HUES6 (cell line): ENCODE measurements around the gene PHAF1.

Source experiments
- H3K27ac ChIP-seq: 2 replicates; pipeline ENCODE4 v1.7.0; 2013; ENCODE audit warnings: low read depth, mild to moderate bottlenecking, low read length, inconsistent platforms
- H3K27me3 ChIP-seq: 2 replicates; pipeline ENCODE4 v1.6.1; 2013; ENCODE audit warnings: low read length; ENCODE audit not compliant: control insufficient read depth, insufficient read depth
- H3K36me3 ChIP-seq: 2 replicates; pipeline ENCODE4 v1.6.1; 2013; ENCODE audit warnings: low read length; ENCODE audit not compliant: control insufficient read depth, insufficient read depth
- H3K4me1 ChIP-seq: 2 replicates; pipeline ENCODE4 v1.6.1; 2013; ENCODE audit warnings: low read length; ENCODE audit not compliant: control insufficient read depth, insufficient read depth
- H3K4me3 ChIP-seq: 2 replicates; pipeline ENCODE4 v1.5.1; 2013; ENCODE audit warnings: low read depth, low read length
- H3K9ac ChIP-seq: one replicate; pipeline ENCODE4 v1.6.1; 2013; ENCODE audit warnings: mild to moderate bottlenecking, low read length
- H3K9me3 ChIP-seq: 2 replicates; pipeline ENCODE4 v1.6.1; 2013; ENCODE audit warnings: low read depth, low read length; ENCODE audit not compliant: control insufficient read depth, insufficient read depth

Gene PHAF1

DNA sequence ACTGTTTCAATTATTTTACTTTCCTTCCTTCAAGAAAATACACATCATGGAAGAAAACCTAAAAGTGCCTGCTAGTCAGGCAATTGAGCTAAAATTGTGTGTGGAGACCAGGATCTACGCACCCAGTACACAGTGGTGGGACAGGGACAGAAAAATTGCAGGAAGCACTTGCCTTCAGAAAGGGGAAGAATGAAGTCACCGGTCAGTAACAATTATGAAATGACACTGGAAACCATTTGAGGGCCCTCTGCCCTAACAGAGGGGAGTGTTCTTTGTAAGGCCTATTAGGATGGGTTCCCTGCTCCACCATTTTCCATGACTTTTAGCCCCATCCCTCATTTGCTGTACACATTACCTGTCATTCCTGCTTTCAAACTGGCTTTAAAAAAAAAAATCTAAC, 4.5 kb upstream of the PHAF1 start:
- peaks cover 6% of the 10 kb centered on the region; the same call in 1 of the 2 replicates for H3K4me1 ChIP-seq
- H3K4me3 ChIP-seq, result no peak overlapping the region
- no peaks in the 10 kb centered on the region for H3K27me3 ChIP-seq
- no peaks in the 10 kb centered on the region; the same call in 1 of the 2 replicates for H3K36me3 ChIP-seq
- H3K9me3 ChIP-seq, result no peaks in the 10 kb centered on the region
- no peak overlapping the region for H3K9ac ChIP-seq
- H3K27ac ChIP-seq, result no peak overlapping the region

DNA sequence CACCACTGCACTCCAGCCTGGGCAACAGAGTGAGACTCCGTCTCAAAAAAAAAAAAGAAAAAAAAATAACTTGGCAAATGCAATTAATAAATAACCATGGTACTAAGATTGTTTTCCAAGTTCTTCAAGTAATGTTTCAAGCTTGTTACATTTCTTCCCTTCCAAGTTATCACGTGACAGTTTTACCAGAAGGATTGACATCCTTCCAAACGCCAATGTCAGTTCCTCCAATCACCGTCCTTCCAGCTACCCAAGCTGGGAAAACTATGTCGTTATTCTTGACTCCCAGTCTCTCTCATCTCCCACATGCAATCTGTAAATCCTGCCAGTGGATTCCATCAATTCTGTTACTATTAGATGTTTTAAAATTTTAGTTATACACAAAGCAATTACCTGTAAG, 3.9 kb upstream of the PHAF1 start:
- Histone ChIP-seq H3K9me3 (no peaks in the 10 kb centered on the region), H3K27ac (no peak overlapping the region), H3K9ac (no peak overlapping the region), H3K4me1 (peaks cover 6% of the 10 kb centered on the region; the same call in 1 of the 2 replicates), H3K36me3 (no peaks in the 10 kb centered on the region; the same call in 1 of the 2 replicates), H3K4me3 (no peak overlapping the region), H3K27me3 (no peaks in the 10 kb centered on the region)

DNA sequence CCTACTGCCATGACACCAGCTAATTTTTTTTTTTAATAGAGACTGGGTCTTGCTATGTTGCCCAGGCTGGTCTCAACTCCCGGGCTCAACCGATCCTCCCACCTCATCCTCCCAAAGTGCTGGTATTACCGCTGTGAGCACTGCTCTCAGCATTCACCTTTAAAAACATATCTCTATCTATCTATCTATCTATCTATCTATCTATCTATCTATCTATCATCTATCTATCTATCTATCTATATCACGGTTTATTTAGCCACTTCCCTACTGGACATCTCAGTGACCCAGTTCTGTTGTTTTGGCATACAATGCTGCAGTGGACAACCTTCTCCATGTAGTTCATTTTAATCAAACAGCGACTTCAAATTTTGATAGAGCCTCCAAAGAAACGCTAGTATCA, 1.3 kb upstream of the PHAF1 start:
- H3K4me1 ChIP-seq, result peaks cover 9% of the 10 kb centered on the region; the same call in 1 of the 2 replicates
- H3K36me3 ChIP-seq, result no peaks in the 10 kb centered on the region
- no peak overlapping the region for H3K9ac ChIP-seq
- H3K4me3 ChIP-seq, result peak overlapping the region; percentile 66; the same call in 1 of the 2 replicates
- H3K27me3 ChIP-seq, result no peaks in the 10 kb centered on the region
- H3K27ac ChIP-seq, result no peak overlapping the region
- H3K9me3 ChIP-seq, result no peaks in the 10 kb centered on the region

DNA sequence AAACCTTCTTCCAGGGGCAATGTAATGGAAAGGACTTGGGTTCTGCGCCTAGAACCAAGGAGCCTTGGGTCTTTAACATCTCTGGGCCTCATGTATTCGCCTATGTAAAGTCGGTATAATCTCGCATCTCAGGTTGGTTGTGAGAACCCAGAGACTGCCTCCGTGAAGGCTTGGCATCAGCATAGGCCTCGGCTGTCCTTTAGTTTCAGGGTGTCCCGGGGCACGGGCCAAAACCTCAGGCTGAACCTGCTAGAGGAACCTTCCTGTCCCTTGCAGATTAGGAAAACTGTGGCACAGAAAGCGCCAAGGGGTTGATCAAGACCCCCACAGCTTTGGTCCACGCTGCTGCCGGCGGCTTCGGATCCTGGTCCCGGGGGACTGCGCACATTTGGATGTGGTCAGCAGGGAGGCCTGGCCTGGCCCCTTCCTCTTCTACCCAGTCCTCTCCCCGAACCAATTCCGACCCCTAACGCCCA, 772 bp upstream of the PHAF1 start:
- H3K4me1 ChIP-seq, result peaks cover 9% of the 10 kb centered on the region; the same call in 1 of the 2 replicates
- peak overlapping the region; percentile 52 for H3K9ac ChIP-seq
- H3K27ac ChIP-seq, result no peak overlapping the region
- H3K9me3 ChIP-seq, result no peaks in the 10 kb centered on the region
- H3K4me3 ChIP-seq, result peak overlapping the region; percentile 66
- no peaks in the 10 kb centered on the region for H3K36me3 ChIP-seq
- H3K27me3 ChIP-seq, result no peaks in the 10 kb centered on the region

DNA sequence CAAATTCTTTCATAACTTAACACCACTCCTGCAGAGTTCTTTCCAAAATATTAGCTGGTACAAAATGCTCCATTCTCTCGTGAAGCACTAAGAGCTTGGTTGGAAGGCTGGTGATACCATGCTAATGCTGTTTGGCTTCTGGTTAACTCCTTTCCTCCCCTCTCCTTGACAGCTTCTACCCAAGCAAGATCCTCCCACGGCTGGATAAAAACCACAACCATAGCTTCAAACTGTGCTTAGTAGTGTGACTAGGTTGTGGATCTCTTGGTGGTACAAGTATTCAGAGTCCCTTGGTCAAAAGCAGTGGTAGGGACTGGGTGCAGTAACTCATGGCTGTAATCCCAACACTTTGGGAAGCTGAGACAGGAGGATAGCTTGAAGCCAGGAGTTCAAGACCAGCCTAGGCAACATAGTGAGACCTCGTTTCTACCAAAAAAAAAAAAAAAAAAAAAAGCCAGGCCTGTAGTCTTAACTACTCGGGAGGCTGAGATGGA, 2.3 kb downstream of the PHAF1 start:
- Histone ChIP-seq H3K36me3 (no peaks in the 10 kb centered on the region), H3K4me3 (no peak overlapping the region), H3K4me1 (peaks cover 9% of the 10 kb centered on the region; the same call in 1 of the 2 replicates), H3K9ac (no peak overlapping the region), H3K27ac (no peak overlapping the region), H3K27me3 (no peaks in the 10 kb centered on the region), H3K9me3 (no peaks in the 10 kb centered on the region)

DNA sequence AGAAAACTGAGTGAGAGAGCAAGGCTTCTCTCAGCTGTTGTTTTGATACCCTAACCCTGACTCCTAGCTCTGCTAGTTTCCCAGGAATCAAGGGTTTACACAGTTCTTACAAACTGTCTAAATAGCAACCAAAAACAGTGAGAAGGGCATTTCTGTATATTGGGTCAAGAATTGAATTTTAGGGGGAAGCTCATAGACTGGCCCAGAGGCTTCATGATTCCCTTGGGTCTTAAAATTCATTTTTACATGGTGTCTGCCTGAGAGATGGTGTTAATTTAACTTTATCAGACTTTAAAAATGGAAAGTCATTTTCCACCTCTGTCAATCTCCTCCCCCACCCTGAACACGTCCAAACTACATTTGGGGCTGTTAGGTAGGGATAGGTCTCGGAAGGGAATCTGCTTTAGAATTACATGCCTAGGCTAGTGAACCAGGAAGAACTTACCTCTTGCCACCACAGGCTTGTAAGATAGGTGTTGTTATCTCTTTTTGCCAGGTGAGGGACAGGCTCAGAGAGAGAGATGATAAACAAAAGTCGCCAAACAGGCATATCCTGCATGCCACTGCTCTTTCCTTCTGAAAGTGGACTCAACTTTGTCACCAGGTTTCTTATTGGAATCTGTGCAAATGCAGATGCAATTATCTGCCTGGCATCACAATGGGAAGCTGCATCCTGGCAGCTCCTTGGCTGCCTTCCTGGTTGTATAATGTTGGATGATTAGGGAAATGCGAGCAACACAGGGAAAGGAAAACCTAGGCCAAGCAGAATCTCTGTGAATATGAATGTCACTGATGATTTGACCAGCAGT, 3.1 kb downstream of the PHAF1 start:
- Histone ChIP-seq H3K4me1 (peaks cover 9% of the 10 kb centered on the region; the same call in 1 of the 2 replicates), H3K27me3 (no peaks in the 10 kb centered on the region), H3K36me3 (no peaks in the 10 kb centered on the region), H3K4me3 (no peak overlapping the region), H3K9me3 (no peaks in the 10 kb centered on the region), H3K27ac (no peak overlapping the region), H3K9ac (no peak overlapping the region)

DNA sequence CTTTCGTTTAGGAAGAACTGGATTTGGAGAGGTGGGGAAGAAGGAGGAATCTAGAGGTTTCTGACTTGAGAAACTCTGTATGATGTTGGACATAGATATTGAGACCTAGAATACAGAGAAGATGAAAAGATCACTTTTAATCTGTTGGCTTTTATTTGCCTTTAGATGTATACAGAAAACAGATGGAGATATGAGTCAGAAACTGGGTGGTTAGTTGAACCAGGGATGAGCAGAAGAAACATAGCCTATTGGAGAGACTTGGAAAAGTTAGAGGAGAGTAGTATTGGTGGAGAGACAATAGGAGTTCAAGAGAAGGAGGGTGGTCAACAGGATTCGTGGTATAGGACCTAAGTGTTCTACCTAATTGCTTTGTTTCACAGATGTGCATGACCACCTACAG, 5.1 kb downstream of the PHAF1 start:
- no peak overlapping the region for H3K9ac ChIP-seq
- 0 out of 2 replicates have a peak, but pooled peaks cover 3% of the 10 kb centered on the region for H3K4me1 ChIP-seq
- no peak overlapping the region for H3K27ac ChIP-seq

DNA sequence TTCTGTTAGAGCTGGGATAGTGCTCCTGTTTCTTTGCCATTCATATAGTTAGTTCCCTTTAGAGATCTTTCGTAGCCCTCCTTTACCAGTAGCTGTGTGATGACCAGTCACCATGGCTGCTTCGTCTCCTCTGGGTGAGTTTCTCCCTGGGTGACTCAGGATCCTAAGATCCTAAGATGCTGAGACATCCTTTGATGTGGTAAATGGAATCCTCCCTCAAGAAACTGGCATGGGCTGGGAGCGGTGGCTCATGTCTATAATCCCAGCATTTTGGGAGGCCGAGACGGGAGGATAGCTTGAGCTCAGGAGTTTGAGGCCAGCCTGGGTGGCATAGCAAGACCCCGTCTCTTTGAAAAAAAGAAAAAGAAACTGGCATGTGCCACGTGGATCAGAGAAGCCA, 5.9 kb downstream of the PHAF1 start:
- Histone ChIP-seq H3K27me3 (no peaks in the 10 kb centered on the region), H3K9me3 (no peaks in the 10 kb centered on the region), H3K9ac (no peak overlapping the region), H3K36me3 (peaks cover 10% of the 10 kb centered on the region), H3K4me1 (0 out of 2 replicates have a peak, but pooled peaks cover 3% of the 10 kb centered on the region), H3K27ac (no peak overlapping the region), H3K4me3 (no peak overlapping the region)

More for the DNA sequence above, 5.1 kb downstream of the PHAF1 start:
- Histone ChIP-seq H3K4me3 (no peak overlapping the region), H3K36me3 (peaks cover 2% of the 10 kb centered on the region; the same call in 1 of the 2 replicates), H3K27me3 (no peaks in the 10 kb centered on the region), H3K9me3 (no peaks in the 10 kb centered on the region)

DNA sequence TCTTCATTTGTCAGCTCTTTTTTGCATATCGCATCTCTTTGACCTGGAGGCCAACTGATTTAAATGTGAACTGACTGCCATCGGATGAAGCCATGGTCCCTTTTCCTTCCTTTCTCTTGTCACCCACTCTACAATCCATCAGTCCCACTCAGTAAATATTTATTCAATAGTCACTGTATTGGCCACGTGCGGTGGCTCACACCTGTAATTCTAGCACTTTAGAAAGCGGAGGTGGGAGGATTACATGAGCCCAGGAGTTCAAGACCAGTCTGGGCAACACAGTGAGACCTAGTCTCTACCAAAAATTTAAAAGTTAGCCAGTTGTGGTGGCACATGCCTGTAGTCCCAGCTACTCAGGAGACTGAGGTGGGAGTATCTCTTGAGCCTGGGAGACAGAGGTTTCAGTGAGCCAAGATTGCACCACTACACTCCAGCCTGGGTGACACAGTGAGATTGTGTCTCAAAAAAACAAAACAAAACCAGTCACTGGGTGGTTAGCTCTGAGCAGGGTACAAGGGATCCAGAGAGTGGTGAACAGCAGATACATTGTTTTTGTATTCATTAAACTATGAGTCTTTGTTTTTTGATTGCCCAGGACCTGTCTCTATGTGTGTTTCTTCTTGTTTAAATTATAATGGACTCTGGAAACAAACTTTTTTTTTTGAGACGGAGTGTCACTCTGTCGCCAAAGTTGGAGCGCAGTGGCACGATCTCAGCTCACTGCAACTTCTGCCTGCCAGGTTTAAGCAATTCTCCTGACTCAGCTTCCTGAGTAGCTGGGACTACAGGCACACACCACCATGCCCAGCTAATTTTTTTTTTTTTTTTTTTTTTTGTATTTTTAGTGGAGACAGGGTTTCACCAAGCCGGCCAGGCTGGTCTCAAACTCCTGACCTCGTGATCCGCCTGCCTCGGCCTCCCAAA, 6.9 kb downstream of the PHAF1 start:
- Histone ChIP-seq H3K9ac (no peak overlapping the region), H3K27ac (no peak overlapping the region), H3K36me3 (peaks cover 16% of the 10 kb centered on the region), H3K27me3 (no peaks in the 10 kb centered on the region), H3K4me1 (no peaks in the 10 kb centered on the region), H3K4me3 (no peak overlapping the region), H3K9me3 (no peaks in the 10 kb centered on the region)

DNA sequence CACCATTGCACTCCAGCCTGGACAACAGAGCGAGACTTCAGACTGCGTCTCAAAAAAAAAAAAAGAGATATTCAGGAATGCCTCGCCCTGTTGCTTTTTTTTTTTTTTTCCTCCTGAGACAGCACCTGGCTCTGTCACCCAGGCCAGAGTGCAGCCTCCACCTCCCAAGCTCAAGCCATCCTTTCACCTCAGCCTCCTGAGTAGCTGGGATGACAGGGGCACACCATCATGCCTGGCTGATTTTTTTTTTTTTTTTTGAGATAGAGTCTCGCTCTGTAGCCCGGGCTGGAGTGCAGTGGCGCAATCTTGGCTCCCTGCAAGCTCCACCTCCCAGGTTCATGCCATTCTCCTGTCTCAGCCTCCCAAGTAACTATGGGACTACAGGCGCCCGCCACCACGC, 8.0 kb downstream of the PHAF1 start:
- Histone ChIP-seq H3K4me1 (no peaks in the 10 kb centered on the region), H3K9ac (no peak overlapping the region), H3K4me3 (no peak overlapping the region), H3K27ac (no peak overlapping the region), H3K27me3 (no peaks in the 10 kb centered on the region), H3K36me3 (peaks cover 25% of the 10 kb centered on the region), H3K9me3 (no peaks in the 10 kb centered on the region)
